HG03575 (cell line): Measurements from ENCODE around the gene DEPDC1.

Source experiments
- ATAC-seq: cut with Tn5 transposase; IDR thresholded peaks from one replicate; pipeline ENCODE4 v1.9.1; 2021; ENCODE audit not compliant: unreplicated experiment, insufficient number of reproducible peaks, low FRiP score; ENCODE audit errors: extremely low read depth

The DEPDC1 gene

GRCh38 chr1:68429233-68429808, 67.6 kb downstream of the DEPDC1 start:
- ATAC-seq: no peak

GRCh38 chr1:68426594-68426993, 70.3 kb downstream of the DEPDC1 start:
- ATAC-seq: no peak
